ENCODE measurements around the gene TNS4.

The TNS4 gene

GRCh38 chr17:40535438-40535837, 34.0 kb upstream of the TNS4 start:
- DNase-seq (ENCODE audit: low read depth): no peak

GRCh38 chr17:40534371-40535189, 33.2 kb upstream of the TNS4 start:
- no peak for DNase-seq (ENCODE audit: low read depth)

- DNase-seq (ENCODE audit: low read depth): no peak
Measured at GRCh38 chr17:40533896-40534295, 32.5 kb upstream of the TNS4 start.

- DNase-seq (ENCODE audit: low read depth): no peak
Measured at GRCh38 chr17:40532520-40533253, 31.3 kb upstream of the TNS4 start.

GRCh38 chr17:40531051-40531991, 29.9 kb upstream of the TNS4 start:
- peak; percentile 82 for DNase-seq (ENCODE audit: low read depth)

- DNase-seq (ENCODE audit: low read depth): no peak
Measured at GRCh38 chr17:40530531-40530994, 29.1 kb upstream of the TNS4 start.

- no peak for DNase-seq (ENCODE audit: low read depth)
Measured at GRCh38 chr17:40529991-40530390, 28.6 kb upstream of the TNS4 start.

GRCh38 chr17:40528692-40529417, 27.4 kb upstream of the TNS4 start:
- DNase-seq (ENCODE audit: low read depth): no peak

GRCh38 chr17:40526668-40527067, 25.2 kb upstream of the TNS4 start:
- no peak for DNase-seq (ENCODE audit: low read depth)

- DNase-seq (ENCODE audit: low read depth): no peak
Measured at GRCh38 chr17:40525294-40525693, 23.9 kb upstream of the TNS4 start.

GRCh38 chr17:40524243-40524965, 23.0 kb upstream of the TNS4 start:
- no peak for DNase-seq (ENCODE audit: low read depth)

- DNase-seq (ENCODE audit: low read depth): no peak
Measured at GRCh38 chr17:40522961-40523310, 21.5 kb upstream of the TNS4 start.

- DNase-seq (ENCODE audit: low read depth): no peak
Measured at GRCh38 chr17:40522250-40522960, 21.0 kb upstream of the TNS4 start.

- DNase-seq (ENCODE audit: low read depth): no peak
Measured at GRCh38 chr17:40520991-40521453, 19.6 kb upstream of the TNS4 start.

- no peak for DNase-seq (ENCODE audit: low read depth)
Measured at GRCh38 chr17:40519089-40519775, 17.8 kb upstream of the TNS4 start.

GRCh38 chr17:40518401-40519088, 17.1 kb upstream of the TNS4 start:
- DNase-seq (ENCODE audit: low read depth): no peak

- DNase-seq (ENCODE audit: low read depth): no peak
Measured at GRCh38 chr17:40517981-40518380, 16.6 kb upstream of the TNS4 start.

- no peak for DNase-seq (ENCODE audit: low read depth)
Measured at GRCh38 chr17:40517286-40517662, 15.9 kb upstream of the TNS4 start.

Measured in activated T-cell treated with anti-CD3 and anti-CD28 coated beads for 48 hours (primary cell).